Measurements from ENCODE around the gene SYF2. TPM values are rescaled to one million over a fixed set of nuclear protein-coding genes. Genes with fewer than 3 reads are reported as not detected.

Gene SYF2
- total RNA-seq, 2 donors from 2014 or later = 64.8 to 78.0 TPM

GRCh38 chr1:25209516-25209915 lies 22.8 kb downstream of the SYF2 start:
- H3K36me3 Mint-ChIP-seq (ENCODE audit: insufficient read depth in 2 of 2) = no peaks in the 10 kb centered on the region
- H3K9me3 Mint-ChIP-seq = no peaks in the 10 kb centered on the region
- ATAC-seq (replicated peaks in 1 of 2) (no peak), DNase-seq (no peak)
- H3K27me3 Mint-ChIP-seq (ENCODE audit: low read depth) = peaks cover 16% of the 10 kb centered on the region
- no peak overlapping the region for H3K4me3 Mint-ChIP-seq
- no peak overlapping the region for H3K27ac Mint-ChIP-seq
- H3K4me1 Mint-ChIP-seq (ENCODE audit: low read depth) = no peaks in the 10 kb centered on the region

- Mint-ChIP-seq H3K36me3 (ENCODE audit: insufficient read depth in 2 of 2) (no peaks in the 10 kb centered on the region), H3K27ac (no peak overlapping the region), H3K4me3 (no peak overlapping the region), H3K9me3 (no peaks in the 10 kb centered on the region), H3K4me1 (ENCODE audit: low read depth) (no peaks in the 10 kb centered on the region), H3K27me3 (ENCODE audit: low read depth) (peaks cover 16% of the 10 kb centered on the region)
- ATAC-seq (replicated peaks in 1 of 2) (no peak), DNase-seq (no peak)
These were observed 23.6 kb downstream of the SYF2 start for GRCh38 chr1:25208561-25209222.

GRCh38 chr1:25208092-25208491 lies 24.2 kb downstream of the SYF2 start:
- no peak overlapping the region for H3K4me3 Mint-ChIP-seq

GRCh38 chr1:25206201-25206600 lies 26.1 kb downstream of the SYF2 start:
- no peaks in the 10 kb centered on the region for H3K4me1 Mint-ChIP-seq (ENCODE audit: low read depth)
- H3K27ac Mint-ChIP-seq = no peak overlapping the region
- H3K36me3 Mint-ChIP-seq (ENCODE audit: insufficient read depth in 2 of 2) = no peaks in the 10 kb centered on the region
- no peaks in the 10 kb centered on the region for H3K9me3 Mint-ChIP-seq
- peaks cover 16% of the 10 kb centered on the region for H3K27me3 Mint-ChIP-seq (ENCODE audit: low read depth)
- H3K4me3 Mint-ChIP-seq = no peak overlapping the region
- DNase-seq = no peak
- no peak for ATAC-seq (replicated peaks in 1 of 2)

More at GRCh38 chr1:25208092-25208491, 24.2 kb downstream of the SYF2 start:
- H3K27me3 Mint-ChIP-seq (ENCODE audit: low read depth) = peaks cover 16% of the 10 kb centered on the region
- no peaks in the 10 kb centered on the region for H3K9me3 Mint-ChIP-seq
- DNase-seq (no peak), ATAC-seq (replicated peaks in 1 of 2) (no peak)
- H3K4me1 Mint-ChIP-seq (ENCODE audit: low read depth) = no peaks in the 10 kb centered on the region
- no peak overlapping the region for H3K27ac Mint-ChIP-seq
- no peaks in the 10 kb centered on the region for H3K36me3 Mint-ChIP-seq (ENCODE audit: insufficient read depth in 2 of 2)

GRCh38 chr1:25205786-25206185 lies 26.5 kb downstream of the SYF2 start:
- Mint-ChIP-seq H3K4me1 (ENCODE audit: low read depth) (no peaks in the 10 kb centered on the region), H3K27me3 (ENCODE audit: low read depth) (peaks cover 16% of the 10 kb centered on the region), H3K36me3 (ENCODE audit: insufficient read depth in 2 of 2) (no peaks in the 10 kb centered on the region), H3K27ac (no peak overlapping the region), H3K4me3 (no peak overlapping the region), H3K9me3 (no peaks in the 10 kb centered on the region)
- ATAC-seq (replicated peaks in 1 of 2) = no peak
- DNase-seq = no peak

- DNase-seq = peak in 1 of 2 donors; percentile 42
- H3K9me3 Mint-ChIP-seq = no peaks in the 10 kb centered on the region
- H3K36me3 Mint-ChIP-seq (ENCODE audit: insufficient read depth in 2 of 2) = no peaks in the 10 kb centered on the region
- H3K4me1 Mint-ChIP-seq (ENCODE audit: low read depth) = no peaks in the 10 kb centered on the region
- peaks cover 12% of the 10 kb centered on the region for H3K27me3 Mint-ChIP-seq (ENCODE audit: low read depth)
- peak in 1 of 2 donors; percentile 48 for ATAC-seq (replicated peaks in 1 of 2)
- H3K27ac Mint-ChIP-seq = no peak overlapping the region
- H3K4me3 Mint-ChIP-seq = no peak overlapping the region
These were observed 27.4 kb downstream of the SYF2 start for GRCh38 chr1:25204797-25205480.

GRCh38 chr1:25201006-25201405 lies 31.3 kb downstream of the SYF2 start:
- DNase-seq (no peak), ATAC-seq (replicated peaks in 1 of 2) (no peak)
- H3K9me3 Mint-ChIP-seq = no peaks in the 10 kb centered on the region
- H3K27ac Mint-ChIP-seq = no peak overlapping the region
- no peak overlapping the region for H3K4me3 Mint-ChIP-seq
- peaks cover 9% of the 10 kb centered on the region for H3K27me3 Mint-ChIP-seq (ENCODE audit: low read depth)
- H3K4me1 Mint-ChIP-seq (ENCODE audit: low read depth) = peaks cover 19% of the 10 kb centered on the region
- no peaks in the 10 kb centered on the region for H3K36me3 Mint-ChIP-seq (ENCODE audit: insufficient read depth in 2 of 2)

- ATAC-seq (replicated peaks in 1 of 2) = no peak
- H3K4me3 Mint-ChIP-seq = no peak overlapping the region
These were observed 32.3 kb downstream of the SYF2 start for GRCh38 chr1:25199819-25200620.

GRCh38 chr1:25198663-25199252 lies 33.5 kb downstream of the SYF2 start:
- Mint-ChIP-seq H3K4me1 (ENCODE audit: low read depth) (peaks cover 19% of the 10 kb centered on the region), H3K27me3 (ENCODE audit: low read depth) (no peaks in the 10 kb centered on the region), H3K9me3 (no peaks in the 10 kb centered on the region), H3K27ac (no peak overlapping the region), H3K4me3 (peak overlapping the region; percentile 1 to 8), H3K36me3 (ENCODE audit: insufficient read depth in 2 of 2) (no peaks in the 10 kb centered on the region)
- peak; percentile 47 to 55 for ATAC-seq (replicated peaks in 1 of 2)
- DNase-seq = no peak

More at GRCh38 chr1:25199819-25200620, 32.3 kb downstream of the SYF2 start:
- Mint-ChIP-seq H3K4me1 (ENCODE audit: low read depth) (peaks cover 19% of the 10 kb centered on the region), H3K27ac (no peak overlapping the region), H3K27me3 (ENCODE audit: low read depth) (no peaks in the 10 kb centered on the region), H3K36me3 (ENCODE audit: insufficient read depth in 2 of 2) (no peaks in the 10 kb centered on the region), H3K9me3 (no peaks in the 10 kb centered on the region)
- no peak for DNase-seq

- DNase-seq (no peak), ATAC-seq (replicated peaks in 1 of 2) (peak in 1 of 2 donors; percentile 49)
- Mint-ChIP-seq H3K27me3 (ENCODE audit: low read depth) (no peaks in the 10 kb centered on the region), H3K36me3 (ENCODE audit: insufficient read depth in 2 of 2) (no peaks in the 10 kb centered on the region), H3K9me3 (no peaks in the 10 kb centered on the region), H3K4me1 (ENCODE audit: low read depth) (peaks cover 19% of the 10 kb centered on the region), H3K27ac (no peak overlapping the region), H3K4me3 (peak overlapping the region; percentile 1 to 8)
These were observed 34.2 kb downstream of the SYF2 start for GRCh38 chr1:25197982-25198662.

- H3K9me3 Mint-ChIP-seq = no peaks in the 10 kb centered on the region
- H3K36me3 Mint-ChIP-seq (ENCODE audit: insufficient read depth in 2 of 2) = no peaks in the 10 kb centered on the region
- peaks cover 19% of the 10 kb centered on the region for H3K4me1 Mint-ChIP-seq (ENCODE audit: low read depth)
- H3K27ac Mint-ChIP-seq = no peak overlapping the region
- DNase-seq (no peak), ATAC-seq (replicated peaks in 1 of 2) (no peak)
- no peak overlapping the region for H3K4me3 Mint-ChIP-seq
- H3K27me3 Mint-ChIP-seq (ENCODE audit: low read depth) = no peaks in the 10 kb centered on the region
These were observed 34.9 kb downstream of the SYF2 start for GRCh38 chr1:25197235-25197975.

- no peak for ATAC-seq (replicated peaks in 1 of 2)
- Mint-ChIP-seq H3K9me3 (no peaks in the 10 kb centered on the region), H3K4me3 (no peak overlapping the region), H3K27ac (no peak overlapping the region), H3K4me1 (ENCODE audit: low read depth) (peaks cover 19% of the 10 kb centered on the region), H3K27me3 (ENCODE audit: low read depth) (no peaks in the 10 kb centered on the region), H3K36me3 (ENCODE audit: insufficient read depth in 2 of 2) (no peaks in the 10 kb centered on the region)
- DNase-seq = no peak
These were observed 35.5 kb downstream of the SYF2 start for GRCh38 chr1:25196830-25197229.

All from activated T-cell treated with anti-CD3 and anti-CD28 coated beads, Interleukin-2, amount 50 U/mL, for 72 hours (primary cell).